ENCODE data around the gene IQGAP2.

DNA sequence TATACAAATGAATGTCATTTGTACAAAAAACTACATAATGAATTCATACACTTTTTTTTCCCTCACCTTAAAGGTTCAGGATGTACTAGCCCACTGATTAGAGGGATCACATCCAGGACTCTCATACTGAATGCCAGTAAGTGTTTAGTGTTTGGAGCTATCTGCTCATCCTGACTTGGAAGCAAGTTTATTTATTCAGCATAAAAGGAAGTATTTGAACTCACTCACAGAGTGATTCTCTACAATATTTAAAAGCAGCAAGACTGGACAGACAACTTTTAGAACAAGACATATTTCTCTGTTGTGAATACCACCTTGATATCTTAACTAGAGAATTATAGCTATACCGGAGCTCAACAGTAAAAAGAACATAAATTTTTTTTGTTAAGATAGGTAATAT, 14.8 kb upstream of the IQGAP2 start:
- TF ChIP-seq, protein P1, sequence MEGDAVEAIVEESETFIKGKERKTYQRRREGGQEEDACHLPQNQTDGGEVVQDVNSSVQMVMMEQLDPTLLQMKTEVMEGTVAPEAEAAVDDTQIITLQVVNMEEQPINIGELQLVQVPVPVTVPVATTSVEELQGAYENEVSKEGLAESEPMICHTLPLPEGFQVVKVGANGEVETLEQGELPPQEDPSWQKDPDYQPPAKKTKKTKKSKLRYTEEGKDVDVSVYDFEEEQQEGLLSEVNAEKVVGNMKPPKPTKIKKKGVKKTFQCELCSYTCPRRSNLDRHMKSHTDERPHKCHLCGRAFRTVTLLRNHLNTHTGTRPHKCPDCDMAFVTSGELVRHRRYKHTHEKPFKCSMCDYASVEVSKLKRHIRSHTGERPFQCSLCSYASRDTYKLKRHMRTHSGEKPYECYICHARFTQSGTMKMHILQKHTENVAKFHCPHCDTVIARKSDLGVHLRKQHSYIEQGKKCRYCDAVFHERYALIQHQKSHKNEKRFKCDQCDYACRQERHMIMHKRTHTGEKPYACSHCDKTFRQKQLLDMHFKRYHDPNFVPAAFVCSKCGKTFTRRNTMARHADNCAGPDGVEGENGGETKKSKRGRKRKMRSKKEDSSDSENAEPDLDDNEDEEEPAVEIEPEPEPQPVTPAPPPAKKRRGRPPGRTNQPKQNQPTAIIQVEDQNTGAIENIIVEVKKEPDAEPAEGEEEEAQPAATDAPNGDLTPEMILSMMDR (IDR thresholded peaks at IDR 0.05), result no peak
- TF ChIP-seq POLR2A (IDR thresholded peaks at IDR 0.05), result no peak

Measured in testis (tissue), 2 donors.